Esophagus muscularis mucosa (tissue), 4 donors: ENCODE results near the gene PXT1.

ENCODE experiments used
- CTCF ChIP-seq, 3 experiments: fragments of 200-600 bp in 2 of 3; fragments of 450-650 bp in 1 of 3; sonication (generic) in 2 of 3; IDR thresholded peaks; one replicate each; pipeline ENCODE4 v1.5.1; 2017 to 2019; ENCODE audit warnings: antibody characterized with exemption in 3 of 3, mild to moderate bottlenecking in 2 of 3, moderate library complexity in 1 of 3
- EP300 ChIP-seq: sonication (generic); formaldehyde crosslinking; IDR thresholded peaks from one replicate; pipeline ENCODE4 v1.6.1; 2017; ENCODE audit warnings: antibody characterized with exemption
- POLR2A ChIP-seq: fragments of 450-650 bp; IDR thresholded peaks from one replicate; pipeline ENCODE4 v1.6.1; 2017; ENCODE audit warnings: antibody characterized with exemption, moderate library complexity, mild to moderate bottlenecking, low read depth
- POLR2AphosphoS5 ChIP-seq, 2 donors: sonication (generic); formaldehyde crosslinking; IDR thresholded peaks; one replicate each; pipeline ENCODE4 v1.6.1; 2017; ENCODE audit warnings: antibody characterized with exemption in 2 of 2

GRCh38 chr6:36370638-36371037 lies 72.0 kb downstream of the PXT1 start:
- TF ChIP-seq CTCF (IDR thresholded peaks at IDR 0.05) (no peak), POLR2A (no peak), EP300 (no peak), POLR2AphosphoS5 (IDR thresholded peaks at IDR 0.05) (no peak)
